GM21737 (cell line): ENCODE measurements around the gene SPAST.
"Not testable (repeated sequence)": the region's sequence is repeated elsewhere in the genome, so short reads cannot be mapped to it uniquely, and the experiment has no call there.

Experiments
- ATAC-seq: cut with Tn5 transposase; IDR thresholded peaks from one replicate; pipeline ENCODE4 v1.9.1; 2021; ENCODE audit warnings: mild to moderate bottlenecking, moderate library complexity; ENCODE audit not compliant: unreplicated experiment

The SPAST gene, protein sequence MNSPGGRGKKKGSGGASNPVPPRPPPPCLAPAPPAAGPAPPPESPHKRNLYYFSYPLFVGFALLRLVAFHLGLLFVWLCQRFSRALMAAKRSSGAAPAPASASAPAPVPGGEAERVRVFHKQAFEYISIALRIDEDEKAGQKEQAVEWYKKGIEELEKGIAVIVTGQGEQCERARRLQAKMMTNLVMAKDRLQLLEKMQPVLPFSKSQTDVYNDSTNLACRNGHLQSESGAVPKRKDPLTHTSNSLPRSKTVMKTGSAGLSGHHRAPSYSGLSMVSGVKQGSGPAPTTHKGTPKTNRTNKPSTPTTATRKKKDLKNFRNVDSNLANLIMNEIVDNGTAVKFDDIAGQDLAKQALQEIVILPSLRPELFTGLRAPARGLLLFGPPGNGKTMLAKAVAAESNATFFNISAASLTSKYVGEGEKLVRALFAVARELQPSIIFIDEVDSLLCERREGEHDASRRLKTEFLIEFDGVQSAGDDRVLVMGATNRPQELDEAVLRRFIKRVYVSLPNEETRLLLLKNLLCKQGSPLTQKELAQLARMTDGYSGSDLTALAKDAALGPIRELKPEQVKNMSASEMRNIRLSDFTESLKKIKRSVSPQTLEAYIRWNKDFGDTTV

DNA sequence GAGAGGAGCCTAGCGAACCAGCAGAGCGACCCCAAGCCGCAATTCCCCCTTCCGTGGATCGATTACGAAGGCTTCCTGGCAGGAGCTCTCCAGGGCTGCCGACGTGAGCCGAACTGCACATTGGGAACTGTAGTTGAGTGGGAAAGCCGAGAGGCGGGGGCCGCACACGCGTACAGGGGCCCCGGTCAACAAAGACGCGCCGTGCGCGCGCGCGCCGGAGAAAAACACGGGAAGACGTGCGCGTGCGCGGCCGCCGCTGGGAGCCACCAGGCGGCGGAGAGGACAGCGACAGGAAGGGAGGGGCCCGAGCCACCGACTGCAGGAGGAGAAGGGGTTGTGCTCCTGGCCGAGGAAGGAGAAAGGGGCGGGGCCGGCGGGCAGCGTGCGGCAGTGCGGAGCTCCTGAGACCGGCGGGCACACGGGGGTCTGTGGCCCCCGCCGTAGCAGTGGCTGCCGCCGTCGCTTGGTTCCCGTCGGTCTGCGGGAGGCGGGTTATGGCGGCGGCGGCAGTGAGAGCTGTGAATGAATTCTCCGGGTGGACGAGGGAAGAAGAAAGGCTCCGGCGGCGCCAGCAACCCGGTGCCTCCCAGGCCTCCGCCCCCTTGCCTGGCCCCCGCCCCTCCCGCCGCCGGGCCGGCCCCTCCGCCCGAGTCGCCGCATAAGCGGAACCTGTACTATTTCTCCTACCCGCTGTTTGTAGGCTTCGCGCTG, at the start of gene SPAST:
SPAST (plus strand) TSS at position 247 of the 711 bp plus-strand sequence; CDS start at position 523, 276 bp downstream.
- ATAC-seq = peak; percentile 95

DNA sequence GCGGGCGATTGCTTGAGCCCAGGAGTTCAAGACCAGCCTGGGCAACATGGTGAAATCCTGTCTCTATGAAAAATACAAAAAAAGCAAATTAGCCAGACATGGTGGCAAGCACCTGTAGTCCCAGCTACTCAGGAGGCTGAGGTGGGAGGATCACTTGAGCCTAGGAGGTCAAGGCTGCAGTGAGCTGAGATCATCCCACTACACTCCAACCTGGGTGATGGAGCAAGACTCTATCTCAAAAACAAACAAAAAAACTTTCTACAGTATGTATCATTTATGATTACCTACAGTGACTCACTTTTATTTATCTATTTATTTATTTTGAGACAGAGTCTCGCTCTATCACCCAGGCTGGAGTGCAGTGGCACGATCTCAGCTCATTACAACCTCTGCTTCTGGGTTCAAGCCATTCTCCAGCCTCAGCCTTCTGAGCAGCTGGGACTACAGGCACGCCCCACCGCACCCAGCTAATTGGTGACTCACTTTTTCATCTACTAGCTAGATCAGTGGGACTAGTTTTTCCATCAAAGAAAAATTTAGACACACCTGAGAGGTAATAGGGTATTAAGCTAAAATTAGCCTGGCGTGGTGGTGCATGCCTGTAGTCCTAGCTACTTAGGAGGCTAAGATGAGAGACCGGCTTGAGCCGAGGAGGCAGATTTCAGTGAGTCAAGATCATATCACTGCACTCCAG, 44.4 kb upstream of the SPAST start:
- ATAC-seq = not testable (repeated sequence)

DNA sequence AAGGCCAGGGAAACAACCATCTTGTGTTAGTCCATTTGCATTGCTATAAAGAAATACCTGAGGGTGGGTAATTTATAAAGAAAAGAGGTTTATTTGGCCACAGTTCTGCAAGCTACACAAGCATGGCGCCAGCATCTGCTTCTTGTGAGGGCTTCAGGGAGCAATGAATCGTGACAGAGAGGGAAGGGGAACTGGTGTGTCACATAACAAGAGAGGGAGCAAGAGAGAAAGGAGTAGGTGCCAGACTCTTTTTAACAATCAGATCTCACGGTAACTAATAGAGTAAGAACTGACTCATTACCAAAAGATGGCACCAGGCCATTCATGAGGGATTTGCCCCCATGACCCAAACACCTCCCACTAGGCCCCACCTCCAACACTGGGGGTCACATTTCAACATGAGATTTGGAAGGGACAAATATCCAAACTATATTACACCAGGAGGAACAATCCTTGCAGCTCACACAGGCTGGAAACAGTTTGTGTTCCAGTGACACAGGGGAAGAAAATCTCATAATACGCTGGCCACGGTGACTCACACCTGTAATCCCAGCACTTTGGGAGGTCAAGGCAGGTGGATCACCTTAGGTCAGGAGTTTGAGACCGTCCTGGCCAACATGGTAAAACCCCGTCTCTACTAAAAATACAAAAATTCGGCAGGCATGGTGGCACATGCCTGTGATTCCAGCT, 29.0 kb upstream of the SPAST start:
- ATAC-seq = not testable (repeated sequence)

DNA sequence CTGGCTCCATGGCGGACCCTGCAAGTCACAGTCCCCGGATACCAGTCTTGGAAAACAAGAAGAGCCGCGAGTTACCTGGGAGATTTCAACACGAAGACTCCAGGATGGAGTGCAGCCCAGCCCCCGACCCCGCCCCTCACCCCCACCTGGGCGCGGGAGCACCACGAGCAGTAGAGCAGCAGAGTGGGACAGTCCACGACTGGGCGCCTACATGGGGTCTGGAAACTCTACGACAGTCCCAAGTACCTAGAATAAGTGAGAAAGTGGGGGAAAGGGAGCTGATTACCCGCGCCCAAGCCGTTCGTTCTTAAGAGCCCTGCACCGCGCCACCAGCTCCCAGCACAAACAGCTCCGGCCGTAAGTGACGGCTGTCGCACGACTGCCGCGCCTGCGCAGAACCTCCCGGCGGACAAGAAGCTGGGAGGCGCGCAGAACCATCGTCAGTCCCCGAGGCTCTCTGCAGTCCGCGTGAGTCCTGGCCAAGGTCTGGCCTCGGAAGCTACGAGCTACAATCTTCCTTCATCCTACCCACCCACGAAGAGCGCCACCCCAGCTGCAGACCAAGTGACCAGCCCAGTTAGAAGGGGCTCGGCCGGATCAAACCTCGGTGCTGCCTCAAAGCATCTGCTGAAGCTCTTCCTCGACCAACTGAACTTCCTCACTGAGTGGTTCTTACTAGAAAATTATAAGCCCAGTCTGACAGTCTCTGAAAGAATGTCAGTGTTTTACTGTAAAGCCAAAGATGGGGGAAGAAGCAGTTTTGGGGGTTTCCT, 23.7 kb upstream of the SPAST start, which contains the start of gene DPY30:
DPY30 (minus strand) TSS at position 359 of the 773 bp plus-strand sequence; CDS start at position 10, 349 bp downstream.
- ATAC-seq = peak; percentile 88

DNA sequence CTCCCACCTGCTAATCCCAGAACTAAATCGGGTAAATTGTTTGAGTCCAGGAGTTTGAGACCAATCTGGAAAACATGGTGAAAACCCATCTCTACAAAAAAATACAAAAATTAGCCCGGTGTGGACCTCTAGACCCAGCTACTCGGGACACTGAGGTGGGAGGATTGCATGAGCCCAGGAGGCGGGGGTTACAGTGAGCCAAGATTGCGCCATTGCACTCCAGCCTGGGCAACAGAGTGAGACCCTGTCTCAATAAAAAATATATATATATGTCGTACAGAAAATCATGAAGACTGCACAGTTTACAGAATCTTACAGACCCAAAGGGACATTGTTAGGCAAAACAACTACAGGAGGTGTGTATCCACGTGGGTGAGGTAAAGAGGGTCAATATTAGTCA, 19.8 kb upstream of the SPAST start:
- ATAC-seq = no peak

DNA sequence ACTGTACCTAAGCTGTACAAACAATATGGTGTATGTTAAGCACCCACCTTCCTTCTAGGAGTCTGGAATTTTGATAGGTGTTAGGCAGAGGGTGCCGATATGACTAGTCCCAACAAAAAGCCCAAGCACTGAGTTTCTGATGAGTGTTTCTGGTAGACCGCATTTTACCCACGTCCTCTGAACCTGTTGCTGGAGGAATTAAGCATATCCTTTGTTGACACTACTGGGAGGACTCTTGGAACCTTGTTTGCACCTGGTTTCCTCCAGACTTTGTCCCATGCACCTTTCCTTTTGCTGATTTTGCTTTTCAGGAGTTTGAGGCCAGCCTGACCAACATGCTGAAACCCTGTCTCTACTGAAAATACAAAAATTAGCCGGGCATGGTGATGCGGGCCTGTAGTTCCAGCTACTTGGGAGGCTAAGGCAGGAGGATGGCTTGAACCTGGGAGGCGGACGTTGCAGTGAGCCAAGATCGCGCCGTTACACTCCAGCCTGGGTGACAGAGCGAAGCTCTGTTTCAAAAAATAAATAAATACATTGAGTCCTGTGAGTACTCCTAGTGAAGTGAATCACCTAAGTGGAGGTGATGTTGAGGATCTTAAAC, 11.4 kb upstream of the SPAST start:
- ATAC-seq = no peak

DNA sequence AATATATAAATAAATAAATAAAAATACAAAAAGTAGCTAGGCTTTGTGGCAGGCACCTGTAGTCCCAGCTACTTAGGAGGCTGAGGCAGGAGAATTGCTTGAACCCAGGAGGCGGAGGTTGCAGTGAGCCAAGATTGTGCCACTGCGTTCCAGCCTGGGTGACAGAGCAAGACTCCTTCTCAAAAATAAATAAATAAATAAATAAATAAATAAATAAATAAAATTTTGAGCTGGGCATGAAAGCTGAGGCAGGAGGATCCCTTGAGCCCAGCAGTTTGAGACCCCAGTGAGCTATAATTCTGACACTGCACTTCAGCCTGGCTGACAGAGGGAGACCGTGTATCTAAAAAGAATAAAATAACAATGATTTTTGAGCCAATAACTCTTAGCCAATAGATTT, 8.8 kb upstream of the SPAST start:
- not testable (repeated sequence) for ATAC-seq

DNA sequence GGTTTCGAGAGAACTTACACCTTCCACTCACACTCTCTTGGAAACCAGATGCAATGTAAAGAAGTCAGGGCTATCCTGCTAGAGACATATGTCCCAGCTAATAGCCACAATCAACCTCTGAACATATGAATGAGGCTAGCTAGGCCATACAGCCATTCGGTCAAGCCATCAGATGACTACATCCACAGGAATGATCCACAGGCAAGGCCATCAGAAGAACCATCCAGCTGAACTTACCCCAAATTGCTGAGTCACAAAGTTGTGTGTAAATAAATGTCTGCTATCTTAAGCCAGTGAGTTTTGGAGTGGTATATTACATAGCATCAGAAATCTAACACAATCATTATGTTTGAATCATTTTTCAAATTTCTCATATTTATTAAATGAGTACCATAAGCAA, 5.2 kb upstream of the SPAST start:
- no peak for ATAC-seq

DNA sequence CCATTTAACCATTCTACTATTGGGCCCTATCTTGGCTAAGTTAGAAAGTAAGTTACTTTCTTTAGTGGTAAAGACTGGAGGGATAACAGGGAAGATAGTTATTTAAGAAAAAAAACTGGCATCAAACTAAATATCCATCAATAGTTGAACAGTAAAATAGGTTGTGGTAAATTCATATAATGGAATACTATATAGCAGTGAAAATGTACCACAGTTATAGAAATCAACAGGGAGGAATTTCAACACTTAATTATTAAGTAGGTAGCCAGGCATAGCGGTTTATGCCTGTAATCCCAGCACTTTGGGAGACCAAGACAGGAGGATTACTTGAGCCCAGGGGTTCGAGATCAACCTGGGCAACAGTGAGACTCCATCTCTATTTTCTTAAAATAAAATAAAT, 3.1 kb upstream of the SPAST start:
- ATAC-seq = no peak

DNA sequence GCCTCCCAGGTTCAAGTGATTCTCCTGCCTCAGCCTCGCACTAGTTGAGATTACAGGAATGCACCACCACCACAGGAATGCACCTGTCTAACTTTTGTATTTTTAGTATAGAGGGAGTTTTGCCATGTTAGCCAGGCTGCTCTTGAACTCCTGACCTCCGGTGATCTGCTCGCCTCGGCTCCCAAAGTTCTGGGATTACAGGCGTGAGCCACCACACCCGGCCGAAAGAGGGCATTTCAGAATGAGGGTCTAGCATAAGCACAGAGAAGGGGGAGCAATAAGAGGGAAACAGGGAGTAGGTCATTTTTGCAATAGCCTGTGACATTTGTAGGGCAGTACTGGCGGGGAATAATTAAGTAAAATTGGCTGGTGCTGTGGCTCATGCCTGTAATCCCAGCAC, 1.9 kb upstream of the SPAST start:
- no peak for ATAC-seq

DNA sequence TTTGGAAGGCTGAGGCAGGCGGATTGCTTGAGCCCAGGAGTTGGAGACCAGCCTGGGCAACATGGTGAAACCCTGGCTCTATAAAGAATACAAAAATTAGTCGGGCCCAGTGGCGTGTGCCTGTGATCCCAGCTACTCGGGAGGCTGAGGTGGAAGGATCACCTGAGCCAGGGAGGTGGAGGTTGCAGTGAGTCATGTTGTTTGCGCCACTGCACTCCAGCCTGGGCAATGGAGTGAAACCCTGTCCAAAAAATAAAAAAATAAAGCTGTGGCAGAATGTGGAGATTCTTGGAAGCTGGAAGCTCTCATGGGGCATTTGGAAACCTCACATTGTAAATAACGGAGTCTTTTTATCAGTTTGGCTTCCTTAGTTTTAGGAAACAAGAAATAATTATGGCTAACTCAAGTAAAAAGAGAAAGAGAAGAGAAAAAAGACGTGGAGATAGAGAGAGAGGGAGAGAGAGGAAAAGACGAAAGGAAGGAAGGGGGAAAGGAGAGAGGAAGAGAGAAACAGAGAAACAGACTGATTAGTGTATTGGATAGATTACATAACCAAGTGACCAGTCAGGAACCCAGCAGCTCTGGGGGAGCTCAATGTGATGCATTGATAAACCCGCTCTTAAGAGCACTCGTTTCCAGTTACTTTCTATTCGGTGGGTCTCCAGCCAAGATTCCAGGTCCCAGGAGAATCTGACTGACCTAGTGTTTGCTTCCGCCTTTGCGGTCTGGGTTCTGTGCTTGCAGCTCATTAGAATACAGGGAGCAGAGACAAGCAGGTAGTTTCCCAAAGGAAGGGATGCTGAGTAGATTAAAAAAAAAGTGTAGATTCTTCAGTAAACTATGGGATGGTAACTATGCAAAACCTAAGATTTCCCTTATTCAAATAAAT, 1.1 kb upstream of the SPAST start:
- no peak for ATAC-seq

DNA sequence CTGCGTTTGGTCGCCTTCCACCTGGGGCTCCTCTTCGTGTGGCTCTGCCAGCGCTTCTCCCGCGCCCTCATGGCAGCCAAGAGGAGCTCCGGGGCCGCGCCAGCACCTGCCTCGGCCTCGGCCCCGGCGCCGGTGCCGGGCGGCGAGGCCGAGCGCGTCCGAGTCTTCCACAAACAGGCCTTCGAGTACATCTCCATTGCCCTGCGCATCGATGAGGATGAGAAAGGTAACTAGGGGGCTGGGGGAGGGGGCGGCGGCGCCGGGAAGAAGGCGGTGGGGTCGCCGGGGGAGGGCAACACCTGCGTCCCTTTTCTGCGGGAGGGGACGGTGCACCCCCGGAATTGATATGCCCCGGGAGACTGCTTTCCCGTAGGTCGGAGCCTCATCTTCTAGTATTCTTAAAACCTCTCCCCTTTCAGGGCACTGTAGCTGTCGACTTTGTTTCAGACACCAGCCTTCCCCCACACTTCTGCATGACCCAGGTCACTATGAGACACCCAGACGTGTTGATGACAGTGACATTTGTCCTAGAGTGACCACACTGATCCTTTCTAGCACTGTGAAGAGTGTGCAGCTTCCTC, 755 bp downstream of the SPAST start:
- ATAC-seq = no peak

DNA sequence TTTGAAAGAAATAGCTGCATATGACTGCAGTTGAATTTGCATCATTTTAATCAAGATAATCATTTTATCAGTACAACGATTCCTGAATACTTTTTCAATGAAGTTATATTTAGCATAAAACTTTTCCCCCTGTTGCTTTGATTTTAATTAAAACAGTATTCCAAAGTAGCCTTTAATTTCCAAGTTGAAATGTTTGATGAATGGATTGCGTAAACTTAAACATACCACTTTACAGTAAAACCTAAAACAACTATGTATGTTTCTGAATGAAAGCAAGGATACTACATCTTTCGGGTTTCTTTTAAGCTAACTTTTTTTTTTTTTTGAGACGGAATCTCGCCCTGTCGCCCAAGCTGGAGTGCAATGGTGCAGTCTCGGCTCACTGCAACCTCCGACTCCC, 1.4 kb downstream of the SPAST start:
- ATAC-seq = no peak

DNA sequence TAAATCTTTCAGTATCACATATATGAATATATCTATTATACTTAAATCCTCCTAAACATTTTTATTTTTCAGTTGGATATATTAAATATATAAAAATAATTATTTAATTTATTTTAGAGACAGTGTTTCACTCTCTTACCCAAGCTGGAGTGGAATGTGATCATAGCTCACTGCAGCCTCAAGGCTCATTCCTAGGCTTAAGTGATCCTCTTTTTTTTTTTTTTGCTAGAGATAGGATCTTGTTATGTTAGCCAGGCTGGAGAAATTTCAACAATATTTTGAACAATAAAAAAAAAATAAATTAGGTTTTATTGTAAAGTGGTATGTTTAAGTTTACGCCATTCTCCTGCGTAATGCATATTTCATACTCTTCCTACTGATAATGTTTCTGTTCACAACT, 4.2 kb downstream of the SPAST start:
- no peak for ATAC-seq

DNA sequence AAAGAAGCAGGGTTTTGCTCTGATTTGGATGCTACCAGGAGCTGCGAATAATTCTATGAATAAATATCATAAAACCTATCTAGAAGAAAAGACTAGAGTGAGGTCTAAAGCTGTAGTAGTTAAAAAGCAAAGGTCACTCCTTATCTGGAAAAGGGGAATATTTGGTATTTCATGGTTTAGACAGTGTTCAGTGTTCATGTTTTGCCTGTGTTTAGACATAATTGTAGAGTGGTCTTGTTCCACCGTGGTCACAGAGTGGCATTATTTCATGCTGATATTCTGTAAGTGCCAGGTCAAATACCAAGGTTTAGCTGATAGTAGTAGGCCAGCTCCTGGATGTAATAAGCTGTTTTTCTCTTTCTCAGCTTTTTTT, 10.8 kb downstream of the SPAST start:
- ATAC-seq = no peak

DNA sequence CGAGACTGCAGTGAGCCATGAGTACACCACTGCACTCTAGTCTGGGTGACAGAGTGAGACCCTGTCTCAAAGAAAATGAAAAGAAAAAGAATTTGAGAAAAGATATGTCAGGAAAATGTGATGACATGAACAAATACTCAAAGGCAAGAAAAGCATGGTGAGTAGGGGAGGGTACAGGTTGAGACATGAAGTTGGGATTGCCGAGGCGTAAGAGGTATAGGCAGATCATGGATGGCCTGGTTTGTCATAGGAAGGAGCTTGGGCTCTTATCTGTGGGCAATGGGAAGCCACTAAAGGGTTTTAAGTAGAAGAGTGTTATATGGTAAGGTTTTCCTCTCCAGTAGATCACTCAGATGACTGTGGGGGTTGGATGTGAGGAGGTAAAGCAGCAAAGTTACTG, 32.3 kb downstream of the SPAST start:
- no peak for ATAC-seq

DNA sequence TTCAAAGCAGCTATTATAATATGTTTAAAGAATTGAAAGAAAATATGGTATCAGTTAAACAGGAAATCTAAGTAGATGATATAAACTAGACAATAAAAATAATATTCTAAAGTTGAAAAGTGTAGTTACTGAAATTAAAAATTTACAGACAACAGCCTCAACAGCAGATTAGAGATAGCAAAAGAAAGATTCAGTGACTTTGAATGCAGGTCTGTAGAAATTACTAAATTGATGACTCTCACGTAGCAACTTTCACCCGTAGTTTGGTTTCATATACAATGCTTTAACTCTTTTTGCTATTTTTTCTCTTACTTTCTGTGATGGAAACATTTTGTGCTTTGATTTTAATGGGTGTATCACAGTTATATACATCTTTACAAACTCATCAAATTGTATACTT, 44.8 kb downstream of the SPAST start:
- ATAC-seq = no peak

DNA sequence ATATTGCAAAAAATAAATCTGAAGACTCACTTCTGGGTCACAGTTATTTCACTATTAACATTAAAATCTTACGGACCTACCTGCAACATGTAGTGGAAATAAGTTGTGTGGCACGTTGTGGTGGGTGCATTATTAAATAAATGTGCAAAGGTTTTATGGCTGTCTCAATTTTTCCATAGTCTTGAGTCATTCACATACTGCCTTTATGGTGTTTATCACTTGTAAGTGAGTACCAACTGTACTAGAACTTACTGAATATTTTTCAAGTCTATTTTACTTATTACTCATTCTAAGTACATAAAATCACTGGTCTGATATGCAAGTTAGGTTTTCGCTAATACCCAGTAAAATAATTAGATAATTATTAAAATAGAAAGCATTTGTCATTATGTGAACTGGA, 54.7 kb downstream of the SPAST start:
- no peak for ATAC-seq
